Hepatocyte (in vitro differentiated cells): Measurements from ENCODE around the gene SORBS2.

Experiments
- CTCF ChIP-seq: fragments of 200-600 bp; sonication (generic); IDR thresholded peaks from 2 replicates; pipeline ENCODE4 v1.5.1; 2016; ENCODE audit warnings: antibody characterized with exemption, mild to moderate bottlenecking; ENCODE audit not compliant: poor library complexity
- EZH2phosphoT487 ChIP-seq: fragments of 200-600 bp; sonication (generic); IDR thresholded peaks from one replicate; pipeline ENCODE4 v1.6.1; 2018; ENCODE audit warnings: antibody characterized with exemption, mild to moderate bottlenecking, low read depth, moderate library complexity; ENCODE audit not compliant: unreplicated experiment, severe bottlenecking

- TF ChIP-seq CTCF, result no peak
- no peak for TF ChIP-seq EZH2phosphoT487
Observed at GRCh38 chr4:185726931-185727330, 85.1 kb downstream of the SORBS2 start.
